NT2/D1 (cell line): ENCODE measurements around the gene EMILIN1.

Experiments used
- YY1 ChIP-seq: IDR thresholded peaks from 2 replicates; pipeline ENCODE4 v1.6.1; 2011; ENCODE audit not compliant: insufficient read length, insufficient read depth
- ZNF274 ChIP-seq: IDR thresholded peaks from 2 replicates; pipeline ENCODE4 v1.6.1; 2011; ENCODE audit warnings: mild to moderate bottlenecking, low read depth, low read length

GRCh38 chr2:27133905-27134780 is 55.7 kb downstream of the EMILIN1 start, which contains the start of gene PREB:
- peak; percentile 60 for TF ChIP-seq YY1
- no peak for TF ChIP-seq ZNF274
